SJCRH30 (cell line): ENCODE data around the gene PCGF2. TPM values are rescaled to one million over a fixed set of nuclear protein-coding genes. Genes with fewer than 3 reads are reported as not detected.
A peak's percentile ranks its signal among the peaks of the same experiment; 100 is the strongest.
"Not testable (repeated sequence)": the region's sequence is repeated elsewhere in the genome, so short reads cannot be mapped to it uniquely, and the experiment has no call there.

ENCODE experiments used
- DNase-seq, 2 experiments: peaks; one replicate each; pipeline ENCODE4 v3.0.0-alpha.2; 2015 to 2020
- H3K27ac ChIP-seq: fragments of 250-450 bp; sonication (Bioruptor Pico); 2 replicates; pipeline ENCODE4 v1.5.1; 2020; ENCODE audit warnings: mild to moderate bottlenecking, moderate library complexity
- H3K27me3 ChIP-seq: fragments of 250-450 bp; sonication (Bioruptor Pico); 2 replicates; pipeline ENCODE4 v1.5.1; 2020; ENCODE audit warnings: mild to moderate bottlenecking, moderate library complexity
- H3K36me3 ChIP-seq: fragments of 250-450 bp; sonication (Bioruptor Pico); 2 replicates; pipeline ENCODE4 v1.5.1; 2020; ENCODE audit warnings: mild to moderate bottlenecking, moderate library complexity
- H3K4me1 ChIP-seq: fragments of 250-450 bp; sonication (Bioruptor Pico); 2 replicates; pipeline ENCODE4 v1.5.1; 2020; ENCODE audit warnings: mild to moderate bottlenecking, moderate library complexity
- H3K4me3 ChIP-seq: fragments of 250-450 bp; sonication (Bioruptor Pico); 2 replicates; pipeline ENCODE4 v1.5.1; 2020; ENCODE audit warnings: mild to moderate bottlenecking, moderate library complexity
- H3K9me3 ChIP-seq: fragments of 250-450 bp; sonication (Bioruptor Pico); replicated peaks from 2 replicates; pipeline ENCODE4 v1.5.1; 2020; ENCODE audit warnings: mild to moderate bottlenecking, moderate library complexity
- total RNA-seq: library from RNA; depleted of rRNA; stranded (reverse); fragments of >200 nt; shearing (Covaris generic); gene quantifications from 2 replicates; pipeline ENCODE4 v1.2.3, GENCODE V29; 2014; rRNA removed

PCGF2 gene
- 10.7 and 13.8 TPM in 2 replicates for total RNA-seq

DNA sequence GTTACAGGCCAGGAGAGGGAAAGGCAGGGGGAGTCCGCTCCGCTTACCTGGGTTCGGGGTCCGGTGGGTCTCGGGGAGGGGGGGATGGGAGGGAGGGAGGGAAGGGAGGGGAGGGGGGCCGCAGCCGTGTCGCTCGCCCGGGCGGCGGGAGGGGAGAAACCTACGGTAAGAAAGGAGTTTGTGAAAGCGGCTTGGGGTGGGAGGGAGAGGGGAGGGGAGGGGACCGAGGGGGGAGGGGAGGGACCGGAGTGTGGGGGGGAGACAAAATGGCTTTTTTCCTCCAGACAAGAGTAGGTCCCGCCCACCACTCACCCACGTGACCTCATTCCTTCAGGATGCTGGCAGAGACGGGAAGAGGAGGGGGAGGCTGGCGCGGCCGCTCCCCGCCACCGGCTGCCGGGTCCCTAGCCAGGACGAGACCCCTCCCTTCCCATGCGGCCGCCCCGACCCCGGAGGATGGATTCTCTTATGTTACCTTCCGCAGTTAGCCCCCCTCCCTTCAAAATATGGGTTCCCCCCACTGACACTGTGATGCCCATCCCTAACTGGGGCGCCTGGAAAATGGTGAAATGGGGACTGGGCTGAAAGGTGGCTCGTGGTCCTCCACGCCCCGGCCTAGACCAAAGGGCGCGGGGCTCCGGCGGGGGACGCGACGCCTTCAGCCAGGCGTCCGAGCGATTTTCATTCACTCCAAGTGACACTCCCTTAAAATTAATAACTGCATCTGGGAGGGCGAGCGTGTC is at the start of gene PCGF2:
Gene PCGF2, minus strand, starts transcription at position 188 of the 743 bp plus-strand sequence. CDS start 7,934 bp downstream, outside the sequence.
- peaks cover 29% of the 10 kb centered on the region for H3K4me1 ChIP-seq
- peak; percentile 95 for DNase-seq
- no peaks in the 10 kb centered on the region for H3K27me3 ChIP-seq
- H3K27ac ChIP-seq, result peak within 1 kb of the TSS; percentile 82
- H3K9me3 ChIP-seq, result no peaks in the 10 kb centered on the region
- no peaks in the 10 kb centered on the region for H3K36me3 ChIP-seq
- H3K4me3 ChIP-seq, result peak within 1 kb of the TSS; percentile 98

DNA sequence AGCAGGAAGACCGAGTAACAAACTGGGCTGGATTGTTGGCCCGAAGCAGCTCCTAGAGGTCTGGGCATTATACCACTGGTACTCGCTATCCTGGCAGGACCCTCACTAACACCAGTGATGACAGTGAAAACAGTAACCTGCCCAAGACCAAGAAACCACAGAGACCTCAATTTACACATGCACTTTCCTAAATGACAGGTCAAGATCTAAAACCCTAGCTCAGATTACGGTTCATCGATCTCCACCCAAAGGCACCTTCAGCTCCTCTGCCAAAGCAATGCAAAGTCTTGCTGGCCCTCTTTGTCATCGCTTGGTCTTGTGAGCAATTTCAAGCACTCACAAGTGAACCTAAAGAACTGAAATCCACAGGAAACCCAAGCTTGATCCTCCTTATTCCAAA is 49.7 kb upstream of the PCGF2 start:
- no peak for DNase-seq
- Histone ChIP-seq H3K9me3 (no peaks in the 10 kb centered on the region), H3K4me3 (peak overlapping the region; percentile 100), H3K27me3 (no peaks in the 10 kb centered on the region), H3K36me3 (peaks cover 13% of the 10 kb centered on the region), H3K4me1 (peaks cover 7% of the 10 kb centered on the region), H3K27ac (no peak overlapping the region)

DNA sequence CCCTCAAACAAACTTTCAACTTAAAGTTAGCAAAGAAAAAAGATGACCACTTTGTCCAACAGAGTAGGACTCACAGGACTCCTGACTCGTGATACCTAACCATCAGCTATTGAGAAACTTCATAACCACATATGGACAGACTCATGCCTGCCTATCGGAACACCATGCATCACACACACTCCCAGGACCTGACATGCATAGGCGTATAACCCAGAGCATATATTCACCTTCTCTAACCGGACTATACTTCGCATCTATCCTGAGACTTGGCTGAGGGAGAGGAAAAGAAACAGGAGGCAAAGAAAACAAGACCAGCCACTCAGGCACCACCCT is 49.0 kb upstream of the PCGF2 start:
- H3K27ac ChIP-seq, result no peak overlapping the region
- no peak for DNase-seq
- H3K36me3 ChIP-seq, result peaks cover 8% of the 10 kb centered on the region
- H3K9me3 ChIP-seq, result no peaks in the 10 kb centered on the region
- H3K27me3 ChIP-seq, result no peaks in the 10 kb centered on the region
- peaks cover 7% of the 10 kb centered on the region for H3K4me1 ChIP-seq
- no peak overlapping the region for H3K4me3 ChIP-seq

DNA sequence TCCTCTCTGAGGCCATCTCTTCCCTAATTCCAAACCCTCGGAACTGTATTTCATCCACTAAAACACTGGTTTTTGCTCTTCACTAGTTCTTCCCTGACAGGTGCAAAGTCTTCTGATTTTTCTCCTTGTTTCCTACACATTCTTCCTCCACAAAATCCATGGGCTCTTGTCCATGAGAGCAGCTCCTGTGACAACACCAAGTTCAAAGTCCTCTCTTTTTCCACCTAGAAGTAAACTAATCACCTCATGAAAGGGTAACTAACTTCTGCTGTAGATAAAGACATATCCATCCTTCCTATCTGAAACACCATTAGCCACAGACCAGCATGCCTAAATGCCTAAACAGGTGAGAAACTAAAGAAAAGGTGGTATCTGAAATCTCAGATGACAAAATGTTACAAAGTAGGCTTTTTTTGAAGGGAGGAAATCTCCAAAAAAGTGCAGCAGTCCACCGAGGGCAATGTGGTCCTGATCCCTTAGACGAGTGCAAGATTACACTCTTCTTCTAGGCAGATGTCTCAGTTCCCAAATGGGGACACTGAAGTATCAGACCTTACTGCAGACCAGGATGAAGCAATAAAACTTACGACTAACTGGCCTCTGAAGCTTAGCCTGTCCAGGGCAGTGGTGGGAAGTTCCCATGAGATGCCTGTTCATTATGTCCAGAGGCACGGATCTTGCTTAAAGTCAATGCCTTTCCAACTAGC is 48.5 kb upstream of the PCGF2 start:
- Histone ChIP-seq H3K4me3 (no peak overlapping the region), H3K9me3 (no peaks in the 10 kb centered on the region), H3K27ac (no peak overlapping the region), H3K27me3 (no peaks in the 10 kb centered on the region), H3K4me1 (peaks cover 7% of the 10 kb centered on the region), H3K36me3 (peaks cover 2% of the 10 kb centered on the region)
- no peak for DNase-seq

DNA sequence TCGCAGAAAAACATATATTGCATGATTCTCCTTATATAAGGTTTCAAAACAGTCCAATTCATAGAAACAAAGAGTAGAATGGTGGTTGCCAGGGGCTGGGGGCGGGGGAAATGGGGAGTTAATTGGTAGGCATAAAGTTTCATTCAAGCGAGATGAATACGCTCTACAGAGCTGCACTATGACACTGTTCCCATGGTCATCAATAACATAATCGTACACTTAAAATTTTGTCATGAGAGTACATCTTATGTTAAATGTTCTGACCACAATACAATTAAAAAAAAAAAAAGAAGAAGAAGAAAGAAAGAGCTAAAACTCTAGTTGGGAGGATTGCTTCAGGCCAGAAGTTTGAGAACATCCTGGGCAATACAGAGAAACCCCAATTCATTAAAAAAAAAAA is 46.1 kb upstream of the PCGF2 start:
- Histone ChIP-seq H3K9me3 (no peaks in the 10 kb centered on the region), H3K27ac (no peak overlapping the region), H3K4me1 (peaks cover 12% of the 10 kb centered on the region), H3K4me3 (no peak overlapping the region), H3K27me3 (no peaks in the 10 kb centered on the region), H3K36me3 (peaks cover 2% of the 10 kb centered on the region)
- DNase-seq, result no peak

- no peak overlapping the region for H3K4me3 ChIP-seq
- no peak overlapping the region for H3K27ac ChIP-seq
- peaks cover 4% of the 10 kb centered on the region for H3K36me3 ChIP-seq
- peaks cover 13% of the 10 kb centered on the region for H3K4me1 ChIP-seq
- DNase-seq, result no peak
- no peaks in the 10 kb centered on the region for H3K9me3 ChIP-seq
- H3K27me3 ChIP-seq, result no peaks in the 10 kb centered on the region
Measured at GRCh38 chr17:38791162-38791561, 43.0 kb upstream of the PCGF2 start.

- DNase-seq, H3K9me3 ChIP-seq, H3K4me3 ChIP-seq, H3K27me3 ChIP-seq, H3K27ac ChIP-seq: not testable (repeated sequence)
- Histone ChIP-seq H3K4me1 (peaks cover 13% of the 10 kb centered on the region), H3K36me3 (peaks cover 12% of the 10 kb centered on the region)
Measured at GRCh38 chr17:38790148-38790707, 42.1 kb upstream of the PCGF2 start.

DNA sequence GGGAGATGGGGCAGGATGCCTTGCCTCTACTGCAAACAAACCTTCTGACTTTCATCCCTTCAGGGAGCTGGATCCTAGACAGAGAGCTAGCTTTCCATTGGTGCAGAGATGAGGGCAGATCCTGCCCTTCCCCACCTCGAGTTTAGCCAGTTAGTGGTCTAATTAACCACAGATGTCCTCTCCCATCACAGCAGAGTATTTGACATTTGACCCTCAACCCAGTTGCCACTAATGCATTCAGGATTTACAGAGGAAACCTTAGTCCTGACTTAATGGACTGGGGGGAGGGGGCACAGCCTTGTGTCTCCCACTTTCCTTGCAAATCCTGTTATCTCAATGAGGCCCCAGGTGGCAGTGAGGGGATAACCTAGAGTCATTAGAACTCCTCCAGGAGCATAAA is 41.0 kb upstream of the PCGF2 start:
- Histone ChIP-seq H3K9me3 (no peaks in the 10 kb centered on the region), H3K4me3 (no peak overlapping the region), H3K4me1 (peaks cover 13% of the 10 kb centered on the region), H3K27me3 (no peaks in the 10 kb centered on the region), H3K36me3 (peaks cover 10% of the 10 kb centered on the region), H3K27ac (no peak overlapping the region)
- DNase-seq, result peak; percentile 49 to 71

DNA sequence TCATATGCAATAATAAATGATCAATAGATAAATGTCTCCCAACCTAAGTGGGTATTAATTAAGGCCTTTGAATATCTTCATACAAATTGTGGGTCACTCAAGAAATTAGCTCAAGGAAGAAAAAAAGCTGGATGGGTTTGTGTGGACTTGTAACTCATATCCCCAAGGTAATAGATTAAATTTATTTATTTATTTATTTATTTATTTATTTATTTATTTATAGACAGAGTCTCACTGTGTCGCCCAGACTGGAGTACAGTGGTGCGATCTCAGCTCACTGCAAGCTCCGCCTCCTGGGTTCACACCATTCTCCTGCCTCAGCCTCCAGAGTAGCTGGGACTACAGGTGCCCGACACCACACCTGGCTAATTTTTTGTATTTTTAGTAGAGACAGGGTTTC is 39.9 kb upstream of the PCGF2 start:
- Histone ChIP-seq H3K36me3 (peaks cover 16% of the 10 kb centered on the region), H3K4me1 (peaks cover 13% of the 10 kb centered on the region)
- not testable (repeated sequence) for H3K4me3 ChIP-seq, H3K27ac ChIP-seq, H3K9me3 ChIP-seq, H3K27me3 ChIP-seq, DNase-seq

DNA sequence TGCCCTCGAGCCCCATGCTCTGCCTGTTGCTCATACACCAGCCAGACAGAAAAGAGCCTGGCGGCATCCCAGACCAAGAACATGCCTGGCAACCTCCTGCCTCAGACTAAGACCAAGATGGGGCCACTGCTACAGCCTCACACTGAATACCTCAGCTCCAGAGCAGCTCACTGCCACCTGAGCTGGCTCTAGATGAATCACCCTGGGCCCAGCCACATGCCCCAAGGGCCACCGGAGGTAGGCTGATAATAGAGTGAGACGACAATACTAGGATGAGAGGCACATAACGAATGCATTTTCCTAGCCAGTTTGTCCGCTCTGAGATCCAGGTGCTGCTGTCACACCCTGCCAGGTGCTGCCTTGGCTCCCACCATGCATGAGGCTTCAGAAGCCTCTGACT is 38.2 kb upstream of the PCGF2 start:
- peaks cover 28% of the 10 kb centered on the region for H3K36me3 ChIP-seq
- H3K9me3 ChIP-seq, result no peaks in the 10 kb centered on the region
- H3K4me1 ChIP-seq, result peaks cover 13% of the 10 kb centered on the region
- no peak overlapping the region for H3K4me3 ChIP-seq
- H3K27ac ChIP-seq, result no peak overlapping the region
- H3K27me3 ChIP-seq, result no peaks in the 10 kb centered on the region
- DNase-seq, result no peak

DNA sequence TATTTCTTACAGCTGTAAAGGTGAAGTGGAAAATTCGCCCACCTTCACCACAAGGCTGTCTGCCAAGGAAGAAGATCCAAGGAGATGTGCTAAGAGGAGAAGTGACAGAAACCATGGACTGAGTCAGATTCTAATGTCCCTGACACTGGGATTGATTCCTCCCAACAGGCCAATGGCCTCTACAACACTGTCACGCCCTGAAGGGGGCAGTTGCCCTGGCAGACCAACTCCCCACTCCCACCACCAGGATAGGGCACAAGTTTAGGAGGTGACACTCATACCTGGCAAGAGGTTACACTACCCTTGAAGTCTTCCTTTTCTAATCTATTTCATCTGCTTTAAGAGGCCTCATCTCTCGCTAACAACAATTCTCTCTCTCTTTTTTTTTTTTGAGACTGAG is 35.1 kb upstream of the PCGF2 start:
- Histone ChIP-seq H3K27ac (no peak overlapping the region), H3K36me3 (peaks cover 43% of the 10 kb centered on the region)
- no peak for DNase-seq

GRCh38 chr17:38779965-38780752 is 32.0 kb upstream of the PCGF2 start:
- Histone ChIP-seq H3K27me3 (no peaks in the 10 kb centered on the region), H3K9me3 (no peaks in the 10 kb centered on the region), H3K4me3 (no peak overlapping the region), H3K4me1 (no peaks in the 10 kb centered on the region), H3K27ac (no peak overlapping the region), H3K36me3 (peaks cover 59% of the 10 kb centered on the region)
- DNase-seq, result no peak

More for the DNA sequence above, 35.1 kb upstream of the PCGF2 start:
- H3K9me3 ChIP-seq, result no peaks in the 10 kb centered on the region
- H3K27me3 ChIP-seq, result no peaks in the 10 kb centered on the region
- H3K4me3 ChIP-seq, result no peak overlapping the region
- H3K4me1 ChIP-seq, result no peaks in the 10 kb centered on the region

DNA sequence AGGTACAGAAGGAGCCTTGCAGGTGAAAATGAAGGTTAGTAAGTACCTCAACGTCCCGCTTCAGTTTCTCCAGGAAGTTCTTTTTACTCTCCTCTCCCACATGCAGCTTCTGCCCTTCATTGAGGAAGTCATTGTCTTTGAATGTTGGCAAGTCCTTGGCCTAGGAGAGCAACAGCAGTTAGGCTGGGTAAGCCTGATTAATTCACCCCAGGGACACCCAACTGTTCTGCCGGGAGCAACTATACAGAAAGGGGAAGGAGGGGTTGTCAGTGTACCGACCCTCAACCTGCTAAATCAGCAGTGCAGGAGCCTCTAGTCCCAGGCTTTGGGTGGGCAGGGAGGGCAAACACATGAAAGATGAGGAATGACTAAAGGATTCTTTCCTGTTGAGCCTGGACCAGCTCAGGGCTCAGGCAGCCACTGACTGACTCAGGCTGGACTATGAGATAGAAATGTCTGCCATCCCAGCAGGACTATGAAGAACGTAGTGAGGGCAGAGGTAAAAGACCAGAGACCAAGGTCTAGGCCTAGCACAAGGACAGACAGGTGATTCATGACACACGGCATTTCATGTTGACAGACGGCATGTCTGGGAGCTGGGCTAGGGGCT is 29.6 kb upstream of the PCGF2 start:
- Histone ChIP-seq H3K4me1 (no peaks in the 10 kb centered on the region), H3K36me3 (peaks cover 69% of the 10 kb centered on the region)
- no peak for DNase-seq

DNA sequence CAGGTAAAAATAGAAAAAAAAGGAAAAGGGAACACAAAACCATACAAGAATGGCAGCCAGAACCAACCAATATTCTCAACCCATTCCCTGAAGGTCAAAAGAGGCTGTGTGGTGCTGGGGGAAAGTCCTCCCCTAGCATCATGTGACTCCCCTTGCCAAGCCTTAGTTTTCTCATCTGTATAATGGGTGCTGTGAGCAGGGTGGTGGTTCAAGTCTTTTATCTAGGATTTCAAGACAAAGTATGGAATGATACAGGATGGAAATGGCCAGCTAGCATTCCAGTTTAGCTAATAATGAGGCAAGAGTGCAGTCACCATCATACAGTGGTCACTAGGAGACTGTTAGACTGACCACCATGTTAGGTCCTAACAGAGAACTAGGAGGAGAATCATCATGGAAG is 25.1 kb upstream of the PCGF2 start:
- no peaks in the 10 kb centered on the region for H3K4me1 ChIP-seq
- H3K9me3 ChIP-seq, result no peaks in the 10 kb centered on the region
- H3K27me3 ChIP-seq, result no peaks in the 10 kb centered on the region
- H3K4me3 ChIP-seq, result no peak overlapping the region
- H3K36me3 ChIP-seq, result peaks cover 66% of the 10 kb centered on the region
- no peak overlapping the region for H3K27ac ChIP-seq
- no peak for DNase-seq

More for the DNA sequence above, 29.6 kb upstream of the PCGF2 start:
- Histone ChIP-seq H3K4me3 (no peak overlapping the region), H3K27me3 (no peaks in the 10 kb centered on the region), H3K9me3 (no peaks in the 10 kb centered on the region), H3K27ac (no peak overlapping the region)
